ENCODE data around the gene TRPV5.

Gene TRPV5

DNA sequence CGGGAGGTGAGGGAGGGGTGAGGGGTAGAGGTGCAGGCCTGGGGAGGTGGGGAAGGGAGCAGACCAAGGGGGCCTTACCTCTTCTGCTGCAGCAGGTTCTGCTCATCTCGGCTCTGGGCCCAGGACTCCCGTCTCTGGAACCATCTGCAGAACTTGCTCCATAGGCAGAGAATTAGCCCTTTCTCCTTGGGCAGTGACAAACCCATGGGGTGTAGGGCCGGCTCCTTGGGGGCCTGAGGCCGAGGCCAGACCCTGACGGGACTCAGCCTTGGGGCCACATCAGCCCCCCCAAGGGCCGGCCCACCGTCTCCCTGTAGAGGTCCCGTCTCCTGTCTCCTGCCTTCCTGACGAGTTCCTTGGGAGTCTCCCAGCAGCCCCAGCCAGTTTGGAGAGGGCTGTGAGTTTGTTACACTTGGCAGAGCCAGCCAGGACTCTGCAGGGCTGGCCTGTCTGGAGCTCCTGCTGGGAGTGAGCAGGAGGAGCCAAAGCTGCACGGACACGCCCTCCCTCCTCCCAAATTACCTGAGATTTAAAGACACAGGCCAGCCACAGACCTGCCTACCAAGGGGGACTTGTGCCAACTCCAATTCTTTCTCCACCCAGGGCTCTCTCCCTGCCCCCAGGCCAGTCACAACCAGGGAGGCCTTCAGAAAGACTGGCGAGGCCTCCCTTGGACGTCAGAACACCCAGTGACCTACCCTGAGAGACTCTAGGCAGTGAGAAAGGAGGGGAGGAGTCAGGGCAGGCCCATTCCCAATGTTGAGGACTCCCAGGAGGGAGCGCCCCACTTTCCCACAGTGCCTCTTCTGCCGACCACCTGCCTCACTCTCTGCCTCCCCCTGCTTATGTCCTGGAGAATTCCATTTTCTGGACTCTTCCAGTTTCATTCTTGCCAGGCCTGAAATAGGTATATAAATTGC is 48.0 kb downstream of the TRPV5 start, which contains the start of gene TRPV6:
TSS of gene TRPV6 (minus strand) at position 435 of the 920 bp plus-strand sequence.
- DNase-seq (ENCODE audit: low spot score), result peak; percentile 19

- DNase-seq (ENCODE audit: low spot score), result no peak
Measured at GRCh38 chr7:142884286-142884640, 49.3 kb downstream of the TRPV5 start.

GRCh38 chr7:142883571-142884285 is 49.8 kb downstream of the TRPV5 start:
- DNase-seq (ENCODE audit: low spot score), result no peak

DNA sequence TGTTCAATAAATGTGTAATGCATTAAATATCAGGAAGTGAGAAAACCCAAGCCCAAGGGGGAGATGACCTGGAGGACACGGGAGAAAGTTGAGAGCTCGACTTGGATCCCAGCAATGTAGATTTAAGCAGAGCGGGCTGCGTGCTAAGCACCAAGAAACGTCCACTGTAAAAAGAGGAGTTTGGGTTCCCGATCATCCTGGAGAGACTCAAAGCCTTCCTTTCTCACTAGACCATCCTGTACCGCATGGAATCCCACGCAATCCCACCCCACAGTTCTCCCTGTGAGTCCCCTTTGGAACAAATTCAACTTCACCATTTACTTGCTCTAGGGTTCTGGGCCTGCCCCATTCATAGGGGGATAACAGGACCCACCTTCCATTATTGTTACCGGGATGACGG is 50.4 kb downstream of the TRPV5 start:
- DNase-seq (ENCODE audit: low spot score), result no peak

GRCh38 chr7:142882338-142882678 is 51.2 kb downstream of the TRPV5 start:
- no peak for DNase-seq (ENCODE audit: low spot score)

DNA sequence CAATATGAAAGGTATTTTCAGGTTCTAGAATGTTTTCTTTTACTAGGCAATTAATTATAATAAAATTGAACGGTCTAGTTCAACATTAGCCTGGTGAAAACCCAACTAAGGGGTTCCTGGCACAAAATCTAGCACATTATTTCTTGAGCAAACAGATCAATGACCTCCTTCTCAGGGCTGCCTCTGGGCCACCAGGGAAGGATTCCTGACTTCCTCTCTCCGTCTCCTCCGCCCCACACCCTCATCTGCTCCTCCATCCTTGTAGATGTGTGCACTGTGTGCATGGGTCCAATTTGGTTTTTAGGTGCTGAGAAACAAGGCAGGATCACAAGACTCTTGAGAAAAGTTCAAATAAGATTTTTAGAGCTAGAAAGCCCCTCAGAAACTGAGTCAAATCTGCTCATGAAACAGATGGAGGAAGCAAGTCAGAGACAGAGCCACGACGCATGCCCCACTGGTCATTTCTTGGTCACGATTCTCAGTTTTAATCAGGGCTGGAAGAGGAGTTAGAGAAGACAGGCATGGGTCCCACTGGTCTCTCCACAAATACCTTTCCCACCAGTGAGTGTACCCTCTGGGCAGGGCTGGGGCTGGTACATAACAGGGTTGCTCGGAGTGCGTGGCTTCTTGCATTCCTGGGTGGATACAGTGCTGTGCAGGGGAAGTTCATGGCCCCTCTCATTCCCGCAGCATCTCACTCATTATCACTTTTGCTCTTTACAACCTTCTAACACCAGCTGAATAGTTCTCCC is 51.8 kb downstream of the TRPV5 start:
- no peak for DNase-seq (ENCODE audit: low spot score)

GRCh38 chr7:142880876-142881505 is 52.6 kb downstream of the TRPV5 start:
- peak; percentile 45 for DNase-seq (ENCODE audit: low spot score)

GRCh38 chr7:142879060-142879459 is 54.5 kb downstream of the TRPV5 start:
- no peak for DNase-seq (ENCODE audit: low spot score)

DNA sequence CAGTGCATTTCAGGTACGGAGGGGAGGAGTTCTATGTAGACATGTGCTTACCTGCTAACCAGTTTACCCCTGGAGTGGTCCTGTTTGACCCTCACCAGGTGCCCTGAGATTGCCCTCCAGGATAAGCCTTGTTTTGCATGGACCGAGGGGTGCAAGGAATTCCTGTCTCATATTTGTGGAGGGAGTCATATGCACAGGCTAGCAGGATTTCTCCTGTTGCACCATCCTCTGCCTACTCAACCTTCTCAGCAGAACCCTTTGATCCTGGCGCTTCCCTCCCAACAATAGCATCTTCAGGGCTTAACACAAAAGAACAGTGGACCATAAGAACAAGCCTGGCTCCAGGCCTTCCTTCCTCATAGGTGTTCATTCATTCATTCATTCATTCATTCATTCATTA is 55.2 kb downstream of the TRPV5 start:
- DNase-seq (ENCODE audit: low spot score), result no peak

DNA sequence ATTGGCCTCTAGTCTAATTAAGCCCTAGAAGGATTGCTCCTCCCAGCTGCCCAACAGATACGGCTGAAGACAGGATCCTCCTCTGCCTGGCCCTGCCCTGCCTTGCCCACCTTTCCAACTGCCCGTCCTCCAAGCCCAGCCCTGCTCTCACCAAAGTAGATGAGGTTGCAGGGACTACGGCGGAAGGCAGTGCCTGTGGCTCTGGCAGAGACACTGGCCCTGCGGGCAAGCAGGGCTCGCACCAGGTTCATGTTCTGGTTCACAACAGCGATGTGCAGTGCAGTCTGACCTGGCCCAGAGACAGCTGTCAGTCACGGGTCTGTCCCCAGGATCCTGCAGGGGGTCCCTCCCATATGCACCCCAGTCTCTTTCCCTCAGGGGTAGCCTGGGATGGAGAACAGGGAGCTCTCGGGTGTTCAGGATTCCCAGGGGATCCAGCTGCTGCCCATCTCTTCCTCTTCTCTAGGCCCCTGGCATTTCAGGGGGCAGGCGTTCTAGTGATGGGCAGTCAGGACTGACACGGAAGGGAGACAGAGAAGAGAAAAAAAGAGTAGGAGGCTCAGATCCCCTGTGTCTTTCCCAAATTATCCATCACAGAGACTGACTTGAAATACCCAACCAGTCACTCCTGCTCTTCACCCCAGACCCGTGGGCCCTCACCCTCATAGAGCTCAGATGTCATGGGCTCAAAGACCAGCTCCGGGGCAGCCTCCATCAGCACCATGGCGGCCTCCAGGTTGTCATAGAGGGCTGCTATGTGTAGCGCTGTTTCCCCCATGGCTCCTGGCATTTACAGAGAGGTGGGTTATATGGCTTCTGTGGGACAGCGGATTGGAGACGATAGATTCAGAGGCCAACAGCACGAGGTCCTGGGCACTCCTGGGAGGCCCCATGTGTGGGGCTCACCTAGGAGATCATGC is 56.3 kb downstream of the TRPV5 start:
- DNase-seq (ENCODE audit: low spot score), result no peak

- DNase-seq (ENCODE audit: low spot score), result no peak
Measured at GRCh38 chr7:142876236-142876960, 57.1 kb downstream of the TRPV5 start.

DNA sequence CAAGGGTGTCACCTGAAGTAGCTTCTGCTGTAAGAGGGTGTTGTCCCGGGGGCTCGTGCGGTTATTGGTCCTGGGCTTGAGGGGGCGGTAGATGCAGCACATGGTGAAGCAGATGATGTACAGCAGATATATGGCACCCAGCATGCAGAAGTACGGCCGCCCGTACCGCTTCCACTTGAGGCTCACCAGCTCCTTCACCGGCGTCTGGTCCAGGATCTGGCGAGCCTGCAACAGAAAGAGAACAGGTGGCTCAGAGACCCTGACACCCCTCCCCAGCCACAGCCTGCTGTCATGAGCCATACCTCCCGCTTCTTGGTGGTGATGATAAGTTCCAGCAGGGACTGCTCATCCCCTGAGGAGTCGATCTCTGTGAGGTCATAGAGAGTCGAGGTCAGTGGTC is 58.1 kb downstream of the TRPV5 start:
- no peak for DNase-seq (ENCODE audit: low spot score)

GRCh38 chr7:142874837-142875236 is 58.7 kb downstream of the TRPV5 start:
- DNase-seq (ENCODE audit: low spot score), result no peak

GRCh38 chr7:142874409-142874808 is 59.1 kb downstream of the TRPV5 start:
- DNase-seq (ENCODE audit: low spot score), result no peak

DNA sequence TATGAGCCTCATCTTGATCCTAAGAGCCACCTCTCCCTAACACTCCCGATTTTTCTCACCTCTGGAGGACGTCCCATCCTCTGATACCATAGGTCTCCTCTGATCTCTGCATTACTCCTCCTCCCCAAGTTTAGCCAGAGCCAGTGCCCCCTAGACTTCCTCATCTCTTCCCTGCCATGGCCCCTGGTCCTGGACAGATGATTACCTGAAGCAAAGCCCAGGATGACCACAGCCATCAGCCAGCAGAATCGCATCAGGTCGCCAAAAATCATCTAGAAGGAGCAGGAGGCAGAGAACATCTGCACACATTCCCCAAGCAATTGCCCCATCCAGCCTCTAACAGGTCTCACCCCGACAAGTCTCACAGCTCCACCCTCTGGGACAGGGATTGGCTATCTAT is 59.7 kb downstream of the TRPV5 start:
- DNase-seq (ENCODE audit: low spot score), result no peak

DNA sequence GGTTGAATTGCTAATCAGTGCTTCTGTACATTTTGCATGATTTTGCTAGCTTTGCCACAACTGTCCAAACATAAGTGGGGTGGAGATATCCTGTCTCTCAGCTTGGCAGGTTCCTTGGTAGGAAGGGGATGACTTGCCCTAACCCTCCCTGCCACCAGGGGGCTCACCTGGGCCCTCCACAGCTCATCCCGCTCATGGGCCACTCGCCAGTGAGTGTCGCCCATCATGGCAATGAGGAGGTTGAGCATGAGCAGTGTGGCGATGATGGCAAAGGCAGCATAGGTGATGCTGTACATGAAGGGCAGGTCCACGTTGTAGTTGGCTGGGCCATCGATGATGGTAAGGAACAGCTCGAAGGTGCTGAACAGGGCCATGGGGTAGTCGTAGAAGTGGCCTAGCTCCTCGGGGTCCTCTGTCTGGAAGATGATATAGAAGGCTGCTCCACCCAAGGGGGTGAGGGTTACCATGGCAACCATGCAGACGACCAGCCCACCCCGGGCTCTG is 60.2 kb downstream of the TRPV5 start:
- DNase-seq (ENCODE audit: low spot score), result no peak

DNA sequence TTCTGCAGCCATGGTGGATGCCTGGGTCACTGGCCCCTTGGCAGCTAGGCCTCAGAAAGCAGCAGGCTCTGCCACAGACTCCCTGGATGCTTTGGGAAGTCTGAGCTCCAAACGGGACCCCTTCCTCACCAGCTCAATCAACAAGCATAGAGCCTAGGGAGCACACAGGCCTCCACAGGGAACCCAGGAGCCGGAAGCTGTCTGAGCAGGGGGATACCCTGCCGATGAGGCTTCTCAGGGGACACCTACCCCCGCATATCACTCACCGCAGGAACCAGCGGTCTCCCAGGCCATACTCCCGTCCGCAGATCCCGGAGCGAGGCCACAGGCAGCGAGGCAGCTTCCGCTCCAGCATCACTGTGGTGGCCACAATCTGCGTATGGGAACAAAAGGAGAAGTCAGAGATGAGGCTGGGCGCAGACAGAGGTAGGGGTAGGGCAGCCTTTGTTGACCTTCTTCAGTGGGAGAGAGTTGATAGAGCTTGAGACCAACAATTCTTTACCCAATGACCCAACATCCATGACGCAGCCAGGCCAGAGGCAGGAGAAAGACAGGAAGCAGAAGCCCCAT is 61.4 kb downstream of the TRPV5 start:
- no peak for DNase-seq (ENCODE audit: low spot score)

DNA sequence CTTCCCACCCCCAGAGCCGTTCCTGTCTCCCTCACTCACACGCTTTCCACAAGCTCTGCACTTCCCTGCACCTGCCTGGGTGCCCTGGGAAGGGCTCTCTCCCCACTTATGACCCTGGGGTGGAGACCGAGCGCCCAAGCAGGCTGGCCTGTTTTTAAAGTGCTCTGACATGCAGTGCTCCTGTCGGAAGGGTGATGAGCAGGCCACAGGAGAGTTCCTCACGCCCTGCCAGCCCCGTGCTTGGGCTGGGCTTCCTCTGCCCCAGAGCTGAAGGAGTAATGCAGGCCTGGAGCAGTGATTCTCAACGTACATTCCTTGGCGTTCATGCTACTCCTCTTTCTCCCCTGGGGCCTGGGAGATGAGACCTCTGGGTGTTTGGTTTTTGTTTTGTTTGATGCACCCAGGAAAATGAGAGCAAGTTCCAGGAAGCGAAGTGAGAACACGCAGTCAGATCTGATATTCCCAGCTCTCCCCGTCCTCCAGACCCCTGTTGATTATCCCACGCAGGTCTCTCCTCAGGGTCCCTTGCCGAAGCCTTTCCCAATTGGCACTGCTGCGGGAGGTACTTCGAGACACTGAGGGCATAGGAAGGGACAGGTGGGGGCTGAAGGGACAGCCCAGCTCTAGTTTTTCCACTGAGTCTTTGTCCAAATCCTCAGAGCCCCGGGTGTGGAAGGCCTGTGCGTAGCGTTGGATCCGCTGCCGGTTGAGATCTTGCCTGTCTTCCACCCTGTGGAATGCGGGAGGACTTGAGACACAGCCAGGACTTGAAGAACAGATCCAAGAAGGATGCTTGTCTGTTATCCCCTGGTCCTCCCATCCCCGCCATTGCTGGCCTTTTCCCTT is 62.1 kb downstream of the TRPV5 start:
- no peak for DNase-seq (ENCODE audit: low spot score)

Data from LoVo (cell line).